Activated CD4-positive, alpha-beta T cell treated with anti-CD3 and anti-CD28 coated beads, Interleukin-2, amount 10 ng/mL, durations not matched to agents 7 days and 5 days (primary cell): ENCODE measurements around the gene RNF17. TPM values are rescaled to one million over a fixed set of nuclear protein-coding genes. Genes with fewer than 3 reads are reported as not detected.

Source experiments
- CTCF ChIA-PET: fragments of 350-600 bp; sonication (Branson Sonifier 250); formaldehyde crosslinking; loops from one replicate; lab custom pipeline; 2021; ENCODE audit warnings: antibody characterized with exemption; lab: Charles Lee
- POLR2A ChIA-PET: fragments of 350-600 bp; sonication (Branson Sonifier 250); formaldehyde crosslinking; loops from one replicate; lab custom pipeline; 2021; ENCODE audit warnings: antibody characterized with exemption; lab: Charles Lee
- DNase-seq: peaks from one replicate; pipeline ENCODE4 v3.0.0-alpha.2; 2020
- H3K27ac Mint-ChIP-seq: one replicate; pipeline ENCODE4 v1.8.0; 2021; ENCODE audit warnings: mild to moderate bottlenecking, moderate library complexity, mixed read lengths
- H3K27me3 Mint-ChIP-seq: one replicate; pipeline ENCODE4 v1.8.0; 2021; ENCODE audit warnings: mixed read lengths
- H3K36me3 Mint-ChIP-seq: one replicate; pipeline ENCODE4 v1.8.0; 2021; ENCODE audit warnings: low read depth, mixed read lengths
- H3K4me1 Mint-ChIP-seq: one replicate; pipeline ENCODE4 v1.8.0; 2021; ENCODE audit warnings: mixed read lengths
- H3K4me3 Mint-ChIP-seq: one replicate; pipeline ENCODE4 v1.8.0; 2021; ENCODE audit warnings: mild to moderate bottlenecking, moderate library complexity, mixed read lengths
- H3K9me3 Mint-ChIP-seq: one replicate; pipeline ENCODE4 v1.8.0; 2021; ENCODE audit warnings: mixed read lengths
- total RNA-seq, 2 experiments: library from RNA; stranded (reverse); gene quantifications; one replicate each; pipeline ENCODE4 v1.2.3, GENCODE V29; 2021

The RNF17 gene
- total RNA-seq, 2 experiments from 2014 or later = 0.29 to 0.42 TPM

- peak; percentile 96 for DNase-seq
- ChIA-PET POLR2A (no interaction called here), CTCF (interaction anchor here (0.6 kb wide), 1 partner anchor 291 kb away, joined by 3 read pairs; no protein-coding TSS in a partner anchor)
- peak overlapping the region; percentile 97 for H3K27ac Mint-ChIP-seq
- H3K36me3 Mint-ChIP-seq = no peaks in the 10 kb centered on the region
- H3K4me1 Mint-ChIP-seq = peaks cover 28% of the 10 kb centered on the region
- no peaks in the 10 kb centered on the region for H3K27me3 Mint-ChIP-seq
- H3K4me3 Mint-ChIP-seq = peak overlapping the region; percentile 97
- no peaks in the 10 kb centered on the region for H3K9me3 Mint-ChIP-seq
These were observed 159.0 kb downstream of the RNF17 start for GRCh38 chr13:24922745-24923591.

- peaks cover 25% of the 10 kb centered on the region for H3K4me1 Mint-ChIP-seq
- H3K27ac Mint-ChIP-seq = no peak overlapping the region
- no peaks in the 10 kb centered on the region for H3K36me3 Mint-ChIP-seq
- no peak for DNase-seq
- ChIA-PET POLR2A (no interaction called here), CTCF (no interaction called here)
- no peak overlapping the region for H3K4me3 Mint-ChIP-seq
- peaks cover 14% of the 10 kb centered on the region for H3K27me3 Mint-ChIP-seq
- H3K9me3 Mint-ChIP-seq = no peaks in the 10 kb centered on the region
These were observed 161.6 kb downstream of the RNF17 start for GRCh38 chr13:24925318-24926231.

- DNase-seq = no peak
- peaks cover 3% of the 10 kb centered on the region for H3K36me3 Mint-ChIP-seq
- no peaks in the 10 kb centered on the region for H3K9me3 Mint-ChIP-seq
- peaks cover 8% of the 10 kb centered on the region for H3K4me1 Mint-ChIP-seq
- ChIA-PET POLR2A (no interaction called here), CTCF (interaction anchor here (0.5 kb wide), 1 partner anchor 99 kb away, joined by 3 read pairs; no protein-coding TSS in a partner anchor)
- no peak overlapping the region for H3K27ac Mint-ChIP-seq
- H3K4me3 Mint-ChIP-seq = no peak overlapping the region
- H3K27me3 Mint-ChIP-seq = peaks cover 34% of the 10 kb centered on the region
These were observed 163.9 kb downstream of the RNF17 start for GRCh38 chr13:24927810-24928404.

DNA sequence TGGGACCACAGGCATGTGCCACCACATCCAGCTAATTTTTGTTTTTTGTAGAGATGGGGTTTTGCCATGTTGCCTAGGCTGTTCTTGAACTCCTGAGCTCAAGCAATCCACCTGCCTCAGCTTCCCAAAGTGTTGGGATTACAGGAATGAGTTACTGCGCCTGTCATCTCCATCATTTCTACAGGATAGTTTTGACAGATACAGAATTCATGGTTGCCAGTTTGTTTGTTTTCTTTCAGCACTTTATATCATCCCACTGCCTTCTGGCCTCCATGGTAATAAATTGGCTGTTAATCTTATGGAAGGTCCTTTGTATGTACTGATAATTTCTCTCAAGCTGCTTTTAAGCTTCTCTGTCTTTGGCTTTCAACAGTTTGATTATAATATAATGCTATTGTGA is 165.2 kb downstream of the RNF17 start:
- peaks cover 43% of the 10 kb centered on the region for H3K27me3 Mint-ChIP-seq
- no peak for DNase-seq
- peaks cover 3% of the 10 kb centered on the region for H3K36me3 Mint-ChIP-seq
- no peak overlapping the region for H3K27ac Mint-ChIP-seq
- POLR2A ChIA-PET = no interaction called here
- CTCF ChIA-PET = no interaction called here
- no peaks in the 10 kb centered on the region for H3K9me3 Mint-ChIP-seq
- H3K4me3 Mint-ChIP-seq = no peak overlapping the region
- peaks cover 3% of the 10 kb centered on the region for H3K4me1 Mint-ChIP-seq

Other genes starting within 250 kb of the RNF17 start
- gene ATP12A, start 83.8 kb upstream of the RNF17 start, total RNA-seq = under 1 TPM; 0.27 TPM